C4-2B (cell line): ENCODE measurements around the gene ACP2.

Source experiments
- H3K27ac ChIP-seq: fragments of 450-650 bp; 2 replicates; pipeline ENCODE4 v1.5.1; 2017
- CTCF ChIP-seq: fragments of 450-650 bp; conservative IDR thresholded peaks from 2 replicates; pipeline ENCODE4 v1.5.1; 2017; ENCODE audit warnings: mild to moderate bottlenecking
- ZFX ChIP-seq: fragments of 450-650 bp; IDR thresholded peaks from 2 replicates; pipeline ENCODE4 v1.6.1; 2017

ACP2 gene

DNA sequence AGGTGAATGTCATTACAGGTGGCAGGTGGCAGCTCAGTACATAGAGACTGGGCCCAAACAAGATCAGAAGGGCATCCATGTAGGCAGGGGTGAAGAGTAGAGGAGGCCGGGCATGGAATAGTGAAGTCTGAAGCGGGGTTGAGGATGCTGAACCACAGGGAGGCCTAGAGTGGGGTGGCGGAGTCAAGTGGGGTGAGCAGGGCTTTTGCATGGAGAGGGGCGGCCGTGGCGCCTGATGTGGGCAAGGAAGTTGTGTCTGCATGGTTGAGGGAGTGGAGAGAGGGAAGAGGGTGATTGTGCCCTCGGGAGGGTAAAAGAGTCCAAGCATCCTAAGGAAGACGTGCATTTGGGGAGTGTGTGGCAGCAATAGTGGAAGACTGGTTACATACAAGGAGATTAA, 19.5 kb downstream of the ACP2 start:
- H3K27ac ChIP-seq: no peak overlapping the region
- TF ChIP-seq CTCF: no peak
- no peak for TF ChIP-seq ZFX

- TF ChIP-seq CTCF: no peak
- TF ChIP-seq ZFX: no peak
- H3K27ac ChIP-seq: no peak overlapping the region
Measured at GRCh38 chr11:47225552-47226400, 22.8 kb downstream of the ACP2 start.

- TF ChIP-seq CTCF (no peak), ZFX (no peak)
- no peak overlapping the region for H3K27ac ChIP-seq
Measured at GRCh38 chr11:47222696-47223095, 25.9 kb downstream of the ACP2 start.

DNA sequence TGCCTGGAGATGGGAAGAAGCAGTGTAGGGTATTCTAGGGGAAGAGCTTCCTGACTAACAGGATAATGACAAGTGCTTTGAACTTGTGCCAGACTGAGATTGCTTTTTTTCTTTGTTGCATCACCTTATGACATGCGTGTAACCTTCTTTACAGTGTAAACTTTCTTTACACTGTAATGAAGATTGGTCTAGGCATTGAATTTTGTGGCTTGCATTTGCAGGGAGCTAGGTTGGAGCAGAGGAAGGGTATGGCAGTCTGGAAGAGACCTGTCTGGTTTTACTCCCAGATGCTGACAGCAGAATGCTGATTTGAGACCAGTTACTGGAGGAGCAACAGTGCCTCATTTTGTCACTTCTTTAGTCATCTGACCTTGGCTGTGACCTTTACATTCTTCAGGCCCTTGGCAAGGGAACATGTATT, 28.2 kb downstream of the ACP2 start:
- H3K27ac ChIP-seq: no peak overlapping the region
- TF ChIP-seq ZFX: no peak
- TF ChIP-seq CTCF: no peak

DNA sequence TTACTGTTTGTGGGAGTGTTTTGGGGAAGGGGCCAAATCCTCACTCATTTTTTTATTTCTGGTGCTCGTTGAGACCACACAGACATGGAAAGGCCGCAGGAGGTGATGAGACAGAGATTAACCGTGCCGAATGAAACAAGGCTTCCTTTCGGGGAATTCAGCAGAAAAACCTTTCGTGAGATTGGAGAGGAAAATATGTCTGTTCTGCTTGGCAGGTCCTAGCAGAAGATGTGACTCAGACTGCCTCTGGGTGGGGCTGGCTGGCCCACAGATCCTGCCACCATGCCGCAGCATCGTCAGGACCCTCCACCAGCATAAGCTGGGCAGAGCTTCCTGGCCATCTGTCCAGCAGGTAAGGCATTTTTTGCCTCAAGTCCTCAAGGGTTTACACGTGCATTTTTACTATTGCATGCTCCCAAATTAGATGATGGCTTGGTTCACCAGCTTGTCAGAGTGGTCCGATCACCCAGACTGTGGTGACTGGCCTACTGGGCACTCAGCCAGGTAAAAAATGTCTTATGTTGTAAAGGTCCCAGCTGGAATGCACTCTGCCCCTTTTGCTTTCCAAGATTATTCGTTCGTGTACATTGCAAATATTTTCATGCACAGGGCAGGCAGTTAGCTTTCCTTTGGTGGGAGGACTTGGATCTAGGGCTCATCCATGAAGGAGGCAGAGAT, 32.4 kb downstream of the ACP2 start:
- peak overlapping the region; percentile 94 for H3K27ac ChIP-seq
- TF ChIP-seq ZFX: no peak
- TF ChIP-seq CTCF: no peak

GRCh38 chr11:47215366-47215910, 33.2 kb downstream of the ACP2 start:
- H3K27ac ChIP-seq: peak overlapping the region; percentile 94
- TF ChIP-seq ZFX (no peak), CTCF (no peak)

DNA sequence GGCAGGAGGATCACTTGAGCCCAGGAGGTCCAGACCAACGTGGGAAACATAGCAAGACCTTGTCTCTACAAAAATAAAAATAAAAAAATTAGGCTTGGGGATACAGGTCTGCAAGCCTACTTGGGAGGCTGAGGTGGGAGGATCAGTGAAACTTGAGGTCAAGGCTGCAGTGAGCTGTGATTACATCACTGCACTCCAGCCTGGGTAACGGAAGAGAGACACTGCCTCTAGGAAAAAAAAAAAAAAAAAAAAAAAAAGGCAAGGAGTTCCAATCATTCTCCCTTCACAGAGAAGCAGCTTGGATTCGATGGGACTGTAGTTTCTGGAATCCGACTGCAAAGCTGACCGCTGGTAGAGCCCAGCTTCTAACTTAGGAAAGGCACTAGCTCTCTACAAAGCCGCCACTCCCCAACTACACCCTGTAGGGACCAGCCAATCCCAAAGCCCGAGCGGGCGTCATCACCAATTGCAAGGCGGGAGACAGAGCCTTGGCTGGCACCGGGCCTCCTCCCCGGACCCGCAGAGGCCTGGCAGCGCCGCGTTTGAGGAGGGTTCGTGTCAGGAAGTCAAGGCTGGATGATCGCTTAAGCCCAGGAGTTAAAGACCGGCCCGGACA, 34.6 kb downstream of the ACP2 start:
- H3K27ac ChIP-seq: peak overlapping the region; percentile 94
- TF ChIP-seq ZFX (no peak), CTCF (no peak)
